ENCODE measurements around the gene AJAP1. TPM values are rescaled to one million over a fixed set of nuclear protein-coding genes. Genes with fewer than 3 reads are reported as not detected.

Gene AJAP1
- total and polyA plus RNA-seq, 2 of the 8 experiments (the other 6 are each of a cell fraction or from before 2014, with no cell fraction given): 1.9 to 6.2 TPM

DNA sequence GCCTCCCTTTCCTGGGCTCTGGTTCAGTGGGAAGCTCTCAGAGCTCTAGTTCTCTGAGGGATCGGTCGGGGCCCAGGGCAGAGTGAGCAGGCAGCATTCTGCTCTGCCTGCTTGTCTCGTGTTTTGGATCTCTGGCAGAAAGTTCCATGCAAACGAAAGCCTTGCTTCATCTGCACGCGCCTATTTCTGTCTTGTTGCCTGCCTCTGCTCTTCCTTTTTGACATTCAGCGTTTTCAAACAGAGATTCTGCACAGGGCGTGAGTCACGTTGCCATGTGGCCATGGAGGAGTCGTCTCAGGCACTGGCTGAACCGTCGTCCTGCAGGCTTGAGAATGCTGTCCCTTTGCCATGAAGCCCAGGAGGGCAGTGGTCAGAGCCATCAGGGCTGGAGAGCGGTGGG lies 20.3 kb downstream of the AJAP1 start:
- Histone ChIP-seq H3K9ac (replicated peaks in 1 of 4; ENCODE audit: extremely low read depth in 1 of 4, low read depth in 3 of 4, low read length in 3 of 4) (no peak overlapping the region), H4K20me1 (replicated peaks in 1 of 2; ENCODE audit: control insufficient read depth in 1 of 2, insufficient read depth in 2 of 2, low read length in 2 of 2) (peaks cover 0 to 2% of the 10 kb centered on the region in 2 experiments), H3K23me2 (ENCODE audit: low read depth, low read length) (no peaks in the 10 kb centered on the region), H2BK12ac (ENCODE audit: low read depth, low read length) (no peak overlapping the region), H2BK15ac (ENCODE audit: low read length) (no peak overlapping the region), H3K4me3 (ENCODE audit: extremely low read depth in 1 of 4, insufficient read depth in 2 of 4, low read depth in 3 of 4, low read length in 4 of 4) (no peak overlapping the region), H4K5ac (ENCODE audit: insufficient read length, low read depth, low read length) (no peak overlapping the region), H3K56ac (replicated peaks; ENCODE audit: insufficient read length, low read depth, low read length) (no peak overlapping the region), H4K91ac (replicated peaks; ENCODE audit: insufficient read length, low read length) (no peak overlapping the region), H3K4ac (replicated peaks; ENCODE audit: insufficient read length, low read depth, low read length) (no peak overlapping the region), H4K8ac (ENCODE audit: extremely low read depth, insufficient read depth, low read length) (no peak overlapping the region), H2BK120ac (replicated peaks; ENCODE audit: low read depth, low read length) (no peak overlapping the region), H3K14ac (ENCODE audit: insufficient read length) (no peak overlapping the region), H3K9me3 (ENCODE audit: insufficient read depth in 2 of 2, low read depth in 1 of 2, low read length in 1 of 2) (peaks cover 3 to 13% of the 10 kb centered on the region in 2 experiments; a peak in 2 of 4 replicates), H2BK20ac (ENCODE audit: low read length) (no peak overlapping the region), H3K4me2 (ENCODE audit: insufficient read depth in 1 of 2, low read depth in 2 of 2, low read length in 2 of 2) (no peak overlapping the region), H3K79me2 (ENCODE audit: control insufficient read depth in 1 of 2, insufficient read depth in 2 of 2, low read length in 2 of 2) (no peaks in the 10 kb centered on the region), H2BK5ac (ENCODE audit: low read depth, low read length) (no peak overlapping the region), H3K36me3 (ENCODE audit: control insufficient read depth in 2 of 4, insufficient read depth in 4 of 4, low read length in 3 of 4) (no peaks in the 10 kb centered on the region; a peak in 1 of 8 replicates), H3K18ac (ENCODE audit: extremely low read depth, low read length) (no peak overlapping the region), H2AFZ (ENCODE audit: low read length) (no peak overlapping the region), H3K79me1 (ENCODE audit: low read depth, low read length) (no peaks in the 10 kb centered on the region; the same call in 1 of the 2 replicates), H3K27ac (ENCODE audit: low read depth, low read length) (no peak overlapping the region), H3K27me3 (replicated peaks in 1 of 4; ENCODE audit: control insufficient read depth in 3 of 4, extremely low read depth in 1 of 4, insufficient read depth in 3 of 4, low read length in 3 of 4) (no peaks in the 10 kb centered on the region), H2AK5ac (ENCODE audit: low read depth, low read length) (no peak overlapping the region), H3K23ac (ENCODE audit: insufficient read length) (no peak overlapping the region), H3K4me1 (replicated peaks in 1 of 4; ENCODE audit: control insufficient read depth in 3 of 4, insufficient read depth in 4 of 4, low read length in 3 of 4) (no peaks in the 10 kb centered on the region)
- TF ChIP-seq SP4 (IDR thresholded peaks at IDR 0.05; ENCODE audit: low read length) (no peak), JUN (IDR thresholded peaks at IDR 0.05; ENCODE audit: low read depth, low read length) (no peak), PHF8 (conservative IDR thresholded peaks at IDR 0.05; ENCODE audit: low read depth, low read length) (no peak), HDAC6 (IDR thresholded peaks at IDR 0.05; ENCODE audit: low read depth, low read length) (no peak)
- WGBS, 2 experiments (ENCODE audit: extremely low coverage in 1 of 2, insufficient coverage in 1 of 2, insufficient read length in 1 of 2, insufficient replicate concordance in 2 of 2, low coverage in 1 of 2, low lambda C conversion rate in 2 of 2, missing lambda C conversion rate in 1 of 2): 93% methylated on average over 11 of the region's 13 CpGs; no CpG with 5 or more reads in 1 of the 2 experiments
- ChIA-PET CTCF (ENCODE audit: partially characterized antibody) (interaction anchor here (0.9 kb wide), 1 partner anchor 14 kb away, joined by 3 read pairs; no protein-coding TSS in a partner anchor), POLR2A (ENCODE audit: partially characterized antibody) (no interaction called here)
- DNase-seq (ENCODE audit: low read depth in 1 of 2, low spot score in 2 of 2) (no peak), FAIRE-seq (no peak)

Data from H1 (cell line).